ENCODE measurements around the gene USP37. TPM values are rescaled to one million over a fixed set of nuclear protein-coding genes. Genes with fewer than 3 reads are reported as not detected.

The USP37 gene, protein sequence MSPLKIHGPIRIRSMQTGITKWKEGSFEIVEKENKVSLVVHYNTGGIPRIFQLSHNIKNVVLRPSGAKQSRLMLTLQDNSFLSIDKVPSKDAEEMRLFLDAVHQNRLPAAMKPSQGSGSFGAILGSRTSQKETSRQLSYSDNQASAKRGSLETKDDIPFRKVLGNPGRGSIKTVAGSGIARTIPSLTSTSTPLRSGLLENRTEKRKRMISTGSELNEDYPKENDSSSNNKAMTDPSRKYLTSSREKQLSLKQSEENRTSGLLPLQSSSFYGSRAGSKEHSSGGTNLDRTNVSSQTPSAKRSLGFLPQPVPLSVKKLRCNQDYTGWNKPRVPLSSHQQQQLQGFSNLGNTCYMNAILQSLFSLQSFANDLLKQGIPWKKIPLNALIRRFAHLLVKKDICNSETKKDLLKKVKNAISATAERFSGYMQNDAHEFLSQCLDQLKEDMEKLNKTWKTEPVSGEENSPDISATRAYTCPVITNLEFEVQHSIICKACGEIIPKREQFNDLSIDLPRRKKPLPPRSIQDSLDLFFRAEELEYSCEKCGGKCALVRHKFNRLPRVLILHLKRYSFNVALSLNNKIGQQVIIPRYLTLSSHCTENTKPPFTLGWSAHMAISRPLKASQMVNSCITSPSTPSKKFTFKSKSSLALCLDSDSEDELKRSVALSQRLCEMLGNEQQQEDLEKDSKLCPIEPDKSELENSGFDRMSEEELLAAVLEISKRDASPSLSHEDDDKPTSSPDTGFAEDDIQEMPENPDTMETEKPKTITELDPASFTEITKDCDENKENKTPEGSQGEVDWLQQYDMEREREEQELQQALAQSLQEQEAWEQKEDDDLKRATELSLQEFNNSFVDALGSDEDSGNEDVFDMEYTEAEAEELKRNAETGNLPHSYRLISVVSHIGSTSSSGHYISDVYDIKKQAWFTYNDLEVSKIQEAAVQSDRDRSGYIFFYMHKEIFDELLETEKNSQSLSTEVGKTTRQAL
- 9.5 and 11.5 TPM in 2 replicates for total RNA-seq (2014; rRNA removed; shearing (Covaris generic); ENCODE audit: low replicate concordance)

DNA sequence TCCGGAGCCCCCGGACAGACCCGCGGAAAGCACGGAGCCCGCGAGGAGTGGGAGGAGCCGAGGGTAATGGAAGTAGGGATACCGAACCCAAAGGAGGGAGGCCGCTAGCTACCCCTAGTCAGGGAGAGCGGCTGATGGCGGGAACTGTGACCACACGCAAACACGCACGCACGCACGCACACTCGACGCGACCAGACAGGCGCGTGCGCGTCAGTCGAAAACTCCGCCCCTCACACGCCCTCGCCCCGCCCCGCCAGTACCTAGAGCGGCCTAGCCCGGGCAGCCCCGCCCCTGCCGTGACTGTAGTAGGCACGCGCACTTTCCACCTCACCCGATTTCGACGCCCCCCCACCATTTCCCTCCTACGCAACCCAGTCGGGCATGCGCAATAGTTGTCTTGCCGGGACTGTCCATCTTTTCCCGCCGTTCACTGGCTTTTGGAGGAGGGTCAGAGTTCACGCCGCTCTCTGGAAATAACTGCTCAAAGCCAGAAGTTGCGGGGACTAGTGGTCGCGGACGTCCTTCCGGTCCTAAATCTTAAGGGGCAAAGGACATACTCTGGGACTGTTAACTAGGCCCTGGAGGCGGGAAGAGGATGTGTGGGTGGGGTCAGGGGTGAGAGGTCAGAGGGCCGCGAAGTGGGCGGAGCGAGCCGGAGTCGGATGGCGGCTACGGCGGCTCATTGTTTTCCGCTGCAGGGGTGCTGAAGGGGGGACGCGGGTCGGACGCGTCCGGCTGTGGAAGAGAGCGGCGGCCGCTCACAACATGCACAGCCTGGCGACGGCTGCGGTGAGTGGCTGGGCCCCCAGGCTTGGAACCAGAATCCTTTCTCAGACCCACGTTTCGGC lies at the start of gene USP37, which contains the start of gene CNOT9:
Gene USP37 (minus strand): TSS at position 162 of the 848 bp plus-strand sequence. CDS start 9,698 bp downstream, outside the sequence.
Gene CNOT9 (plus strand): TSS at position 650 of the 848 bp plus-strand sequence. CDS start 116 bp downstream, at position 766.
- in situ Hi-C loops (cut with HindIII; ENCODE audit: low pct_unique_long_range_greater_than_20kb, low sequenced_read_pairs) = no loop called here
- DNase-seq (ENCODE audit: low read depth) = peak; percentile 96

DNA sequence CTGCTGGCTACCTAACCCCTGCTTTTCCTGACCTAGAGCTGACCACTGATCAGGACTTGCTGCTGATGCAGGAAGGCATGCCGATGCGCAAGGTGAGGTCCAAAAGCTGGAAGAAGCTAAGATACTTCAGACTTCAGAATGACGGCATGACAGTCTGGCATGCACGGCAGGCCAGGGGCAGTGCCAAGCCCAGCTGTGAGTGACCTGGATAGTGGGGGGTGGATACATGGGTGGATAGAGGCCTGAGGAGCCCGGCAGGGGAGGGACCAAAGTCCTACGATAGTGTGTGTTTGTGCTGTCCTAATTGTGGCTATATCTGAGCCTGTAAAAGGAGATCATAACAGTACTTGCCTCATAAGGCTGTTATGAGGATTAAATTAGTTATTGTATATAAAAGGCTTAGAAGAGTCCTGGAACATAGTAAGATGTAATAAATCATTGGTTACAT lies 47.7 kb upstream of the USP37 start:
- no peak for DNase-seq (ENCODE audit: low read depth)
- in situ Hi-C loops (cut with HindIII; ENCODE audit: low pct_unique_long_range_greater_than_20kb, low sequenced_read_pairs) = no loop called here

GRCh38 chr2:218607436-218608115 lies 39.4 kb upstream of the USP37 start, which contains the start of gene PLCD4:
Gene PLCD4, plus strand, starts transcription at chr2:218607899. Its CDS starts 7,841 bp downstream, at chr2:218615740.
- DNase-seq (ENCODE audit: low read depth) = peak; percentile 91
- in situ Hi-C loops (cut with HindIII; ENCODE audit: low pct_unique_long_range_greater_than_20kb, low sequenced_read_pairs) = no loop called here

DNA sequence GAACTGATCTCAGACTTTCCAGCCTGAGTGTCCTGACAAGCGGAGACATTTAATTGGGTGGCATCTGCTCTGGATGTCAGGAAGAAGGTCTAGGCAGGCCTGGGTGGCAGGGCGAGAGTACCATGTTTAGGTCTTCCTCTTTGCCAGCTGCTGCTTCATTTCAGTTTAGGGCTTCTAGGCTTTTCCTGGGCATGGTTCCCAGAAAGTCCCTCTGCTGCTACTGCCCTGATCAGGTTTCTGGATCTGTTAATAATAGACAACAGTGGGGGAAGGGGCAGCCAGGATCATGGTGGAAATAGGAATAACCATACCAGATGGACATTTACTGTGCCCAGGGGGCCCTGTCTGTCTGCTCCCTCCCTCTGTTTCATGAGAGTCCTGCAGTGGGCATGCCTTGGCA lies 37.3 kb upstream of the USP37 start:
- peak; percentile 26 for DNase-seq (ENCODE audit: low read depth)

GRCh38 chr2:218585541-218585940 lies 17.4 kb upstream of the USP37 start:
- DNase-seq (ENCODE audit: low read depth) = no peak
- in situ Hi-C loops (cut with HindIII; ENCODE audit: low pct_unique_long_range_greater_than_20kb, low sequenced_read_pairs) = no loop called here

More for the DNA sequence above, 37.3 kb upstream of the USP37 start:
- in situ Hi-C loops (cut with HindIII; ENCODE audit: low pct_unique_long_range_greater_than_20kb, low sequenced_read_pairs) = no loop called here

GRCh38 chr2:218583983-218584850 lies 16.1 kb upstream of the USP37 start:
- in situ Hi-C loops (cut with HindIII; ENCODE audit: low pct_unique_long_range_greater_than_20kb, low sequenced_read_pairs) = no loop called here
- DNase-seq (ENCODE audit: low read depth) = no peak

DNA sequence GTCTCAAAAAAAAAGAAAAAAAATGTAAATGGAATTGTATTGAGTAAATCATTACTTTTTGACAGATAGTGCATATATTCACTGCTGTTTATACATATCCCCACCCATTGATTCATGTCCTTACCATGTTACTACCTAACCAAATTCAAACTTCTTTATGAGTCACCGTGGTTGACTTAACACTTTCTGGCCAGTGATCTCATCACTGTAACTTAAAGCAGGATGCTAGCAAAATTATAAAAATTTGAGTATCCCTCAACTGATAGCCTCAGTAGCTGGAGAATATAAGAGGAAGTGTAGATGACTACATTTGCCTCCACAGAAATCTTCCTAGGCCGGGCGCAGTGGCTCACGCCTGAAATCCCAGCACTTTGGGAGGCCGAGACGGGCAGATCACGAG lies 13.9 kb upstream of the USP37 start:
- in situ Hi-C loops (cut with HindIII; ENCODE audit: low pct_unique_long_range_greater_than_20kb, low sequenced_read_pairs) = no loop called here
- peak; percentile 72 for DNase-seq (ENCODE audit: low read depth)

DNA sequence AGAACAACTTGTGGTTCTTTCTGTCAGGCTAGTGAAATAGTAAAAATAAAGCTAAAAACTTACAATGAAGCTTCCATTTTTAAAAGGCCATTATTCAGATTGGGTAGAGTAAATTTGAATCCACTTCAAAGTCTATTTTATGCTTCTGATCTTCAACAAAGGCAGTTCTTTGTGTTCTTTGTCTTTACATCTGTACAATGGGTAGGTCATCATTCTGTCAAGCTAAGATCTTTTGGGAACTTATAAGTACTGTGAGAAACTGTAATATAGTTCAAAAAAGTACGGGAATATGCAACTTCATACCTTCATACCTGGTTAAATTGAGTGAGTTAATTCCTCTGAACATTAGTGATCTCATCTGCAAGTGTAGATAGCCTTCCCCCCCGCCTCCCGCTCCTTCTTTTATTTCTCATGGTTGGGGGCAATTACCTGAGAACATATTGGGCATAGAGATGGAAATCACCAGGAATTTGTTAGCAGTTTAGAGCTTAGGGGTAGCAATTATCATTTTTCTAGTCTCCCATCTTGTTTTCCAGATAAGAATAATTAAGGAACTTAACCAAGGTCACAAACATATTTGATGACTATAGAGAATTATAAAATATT lies 10.2 kb upstream of the USP37 start:
- DNase-seq (ENCODE audit: low read depth) = no peak
- in situ Hi-C loops (cut with HindIII; ENCODE audit: low pct_unique_long_range_greater_than_20kb, low sequenced_read_pairs) = no loop called here

GRCh38 chr2:218577482-218578220 lies 9.5 kb upstream of the USP37 start:
- in situ Hi-C loops (cut with HindIII; ENCODE audit: low pct_unique_long_range_greater_than_20kb, low sequenced_read_pairs) = no loop called here
- DNase-seq (ENCODE audit: low read depth) = no peak

GRCh38 chr2:218576854-218577253 lies 8.7 kb upstream of the USP37 start:
- no peak for DNase-seq (ENCODE audit: low read depth)
- in situ Hi-C loops (cut with HindIII; ENCODE audit: low pct_unique_long_range_greater_than_20kb, low sequenced_read_pairs) = no loop called here

DNA sequence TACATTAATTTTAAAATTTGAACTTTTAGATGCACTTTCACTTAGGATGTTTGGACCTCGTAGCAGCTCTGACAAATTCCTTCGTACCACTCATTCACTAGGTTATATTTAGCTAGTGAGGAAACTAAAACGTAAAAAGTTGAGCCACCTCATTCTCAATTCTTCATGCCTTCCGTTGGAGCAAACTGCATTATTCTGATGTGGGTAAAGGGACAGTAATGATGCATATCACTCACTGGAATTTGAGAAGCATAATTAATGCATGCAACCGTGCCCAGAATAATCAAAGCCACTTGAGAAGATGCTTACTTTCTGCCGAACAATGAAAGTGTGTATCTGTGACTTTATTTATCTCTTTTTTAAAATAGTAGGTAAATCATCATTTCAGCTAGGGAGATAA lies 2.7 kb upstream of the USP37 start:
- no peak for DNase-seq (ENCODE audit: low read depth)
- in situ Hi-C loops (cut with HindIII; ENCODE audit: low pct_unique_long_range_greater_than_20kb, low sequenced_read_pairs) = no loop called here

DNA sequence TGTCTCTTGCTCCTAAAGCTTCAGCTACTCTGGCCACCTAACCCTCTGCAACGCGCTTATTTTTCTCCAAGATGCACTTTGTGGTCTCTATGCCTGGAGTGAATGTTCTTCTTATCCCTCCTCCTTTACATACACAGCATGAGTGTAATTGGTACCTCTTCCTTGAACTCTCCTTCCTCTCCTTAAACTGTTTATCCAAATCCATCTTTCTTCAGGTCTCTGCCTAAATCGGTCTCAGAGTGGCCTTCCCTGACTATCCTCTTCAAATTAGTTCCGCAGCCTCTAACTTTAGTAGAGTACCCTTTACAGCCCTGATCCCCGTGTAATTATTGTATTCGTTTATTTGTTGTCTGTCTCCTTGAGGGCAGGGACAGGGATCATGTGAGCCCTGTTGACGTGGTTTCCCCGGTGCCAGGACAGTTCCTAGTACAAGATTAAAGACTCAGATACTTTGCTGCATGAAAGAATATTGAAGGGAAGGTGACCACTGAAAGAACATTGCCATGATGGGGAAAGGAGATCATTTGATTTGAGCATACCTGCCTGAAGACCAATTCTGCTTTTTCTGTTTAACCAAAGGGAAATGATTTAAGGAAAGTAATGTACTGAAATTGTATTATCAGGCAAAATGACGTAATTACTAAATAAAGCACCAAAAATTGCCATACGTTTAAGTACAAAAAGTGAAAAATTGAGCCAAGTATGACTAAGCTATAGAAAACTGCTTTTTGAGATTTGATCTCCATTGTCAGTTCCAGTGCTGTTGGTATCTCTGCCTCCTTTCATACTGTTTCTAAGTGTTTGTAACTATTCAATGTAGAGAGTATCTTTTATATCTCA lies 1.7 kb upstream of the USP37 start:
- in situ Hi-C loops (cut with HindIII; ENCODE audit: low pct_unique_long_range_greater_than_20kb, low sequenced_read_pairs) = no loop called here
- peak; percentile 56 for DNase-seq (ENCODE audit: low read depth)

- peak; percentile 66 for DNase-seq (ENCODE audit: low read depth)
Observed at GRCh38 chr2:218569038-218569431, 884 bp upstream of the USP37 start.

DNA sequence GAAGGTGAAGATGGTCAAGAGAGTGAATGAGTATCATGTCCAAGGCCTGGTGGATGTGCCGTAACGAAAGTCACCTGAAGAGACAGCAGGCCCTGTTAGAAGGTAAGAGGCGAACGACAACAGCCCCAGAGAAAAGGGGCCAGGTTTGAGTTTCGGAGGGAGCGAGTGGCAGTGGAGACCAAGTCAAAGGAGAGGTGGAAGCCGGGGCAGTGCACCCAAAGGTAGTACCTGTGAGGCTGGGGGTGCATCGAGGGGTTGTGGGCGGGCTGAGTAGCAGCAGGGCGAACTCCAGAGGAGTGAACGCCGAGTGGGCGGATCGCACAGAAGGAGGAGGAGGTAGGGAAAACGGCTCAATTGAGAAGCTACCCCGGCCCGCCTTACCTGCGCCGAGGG lies 358 bp downstream of the USP37 start:
- in situ Hi-C loops (cut with HindIII; ENCODE audit: low pct_unique_long_range_greater_than_20kb, low sequenced_read_pairs) = no loop called here
- no peak for DNase-seq (ENCODE audit: low read depth)

More at GRCh38 chr2:218569038-218569431, 884 bp upstream of the USP37 start:
- in situ Hi-C loops (cut with HindIII; ENCODE audit: low pct_unique_long_range_greater_than_20kb, low sequenced_read_pairs) = no loop called here

DNA sequence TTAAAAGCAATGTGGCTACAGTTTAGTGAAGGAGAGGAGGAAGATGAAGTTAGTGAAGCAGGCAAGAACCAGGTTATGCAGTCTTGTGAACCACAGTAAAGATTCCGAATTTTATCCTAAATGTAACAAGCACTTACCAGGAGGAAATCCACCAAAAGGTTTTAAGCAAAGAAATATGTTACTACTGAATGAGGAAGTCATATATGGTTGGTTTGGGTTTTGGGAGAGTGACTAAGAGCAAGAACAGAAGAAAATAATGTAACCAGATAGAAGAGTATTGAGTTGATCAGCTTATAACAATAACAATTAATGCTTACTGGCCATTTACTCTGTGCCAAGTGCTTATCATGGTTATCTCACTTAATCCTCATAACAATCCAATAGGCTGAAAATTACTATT lies 1.9 kb downstream of the USP37 start:
- in situ Hi-C loops (cut with HindIII; ENCODE audit: low pct_unique_long_range_greater_than_20kb, low sequenced_read_pairs) = no loop called here
- no peak for DNase-seq (ENCODE audit: low read depth)
